Stimulated activated CD4-positive, alpha-beta T cell treated with anti-CD3 and anti-CD28 coated beads, Interleukin-2, amount 100 ng/mL, for 4 hours (primary cell): Measurements from ENCODE around the gene SLC43A2.
A peak's percentile ranks its signal among the peaks of the same experiment; 100 is the strongest.
"Not testable (repeated sequence)": the region's sequence is repeated elsewhere in the genome, so short reads cannot be mapped to it uniquely, and the experiment has no call there.

Experiments used
- DNase-seq: peaks from one replicate; pipeline ENCODE4 v3.0.0-alpha.2; 2020; ENCODE audit warnings: low read depth

The SLC43A2 gene

GRCh38 chr17:1627982-1628855, at the start of gene SLC43A2:
SLC43A2 (minus strand) TSS chr17:1628834; CDS start chr17:1627874, 960 bp downstream.
- DNase-seq, result peak; percentile 66

GRCh38 chr17:1676401-1676800, 47.8 kb upstream of the SLC43A2 start:
- no peak for DNase-seq

- no peak for DNase-seq
These were observed 44.6 kb upstream of the SLC43A2 start for GRCh38 chr17:1673041-1673785.

- DNase-seq, result not testable (repeated sequence)
These were observed 35.3 kb upstream of the SLC43A2 start for GRCh38 chr17:1663934-1664333.

GRCh38 chr17:1661045-1661444, 32.4 kb upstream of the SLC43A2 start:
- no peak for DNase-seq

GRCh38 chr17:1658100-1658499, 29.5 kb upstream of the SLC43A2 start:
- DNase-seq, result no peak

GRCh38 chr17:1653735-1654134, 25.1 kb upstream of the SLC43A2 start:
- no peak for DNase-seq

- not testable (repeated sequence) for DNase-seq
These were observed 24.2 kb upstream of the SLC43A2 start for GRCh38 chr17:1652794-1653193.

- DNase-seq, result no peak
These were observed 22.9 kb upstream of the SLC43A2 start for GRCh38 chr17:1651559-1651844.

- DNase-seq, result no peak
These were observed 22.3 kb upstream of the SLC43A2 start for GRCh38 chr17:1650731-1651558.

- DNase-seq, result no peak
These were observed 21.3 kb upstream of the SLC43A2 start, which contains the start of gene RILP for GRCh38 chr17:1649844-1650501. RILP (minus strand) TSS chr17:1649866; CDS start chr17:1649804, 62 bp downstream.

- peak; percentile 91 for DNase-seq
These were observed 20.6 kb upstream of the SLC43A2 start for GRCh38 chr17:1648963-1649843.

- DNase-seq, result no peak
These were observed 19.7 kb upstream of the SLC43A2 start for GRCh38 chr17:1648173-1648962.

GRCh38 chr17:1647802-1648171, 19.2 kb upstream of the SLC43A2 start:
- DNase-seq, result no peak

- no peak for DNase-seq
These were observed 17.7 kb upstream of the SLC43A2 start for GRCh38 chr17:1646199-1646875.

- no peak for DNase-seq
These were observed 16.9 kb upstream of the SLC43A2 start, which contains the start of gene SCARF1 for GRCh38 chr17:1645207-1646171. SCARF1 (minus strand) TSS chr17:1645732; CDS start chr17:1645697, 35 bp downstream.

- peak; percentile 24 for DNase-seq
These were observed 16.0 kb upstream of the SLC43A2 start for GRCh38 chr17:1644493-1645206.
